Inflammatory macrophage (primary cell): ENCODE data around the gene APOC1.
"Not testable (repeated sequence)": the region's sequence is repeated elsewhere in the genome, so short reads cannot be mapped to it uniquely, and the experiment has no call there.

Experiments used
- DNase-seq, 2 donors: peaks; one replicate each; pipeline ENCODE4 v3.0.0-alpha.2; 2020 to 2022

APOC1 gene

DNA sequence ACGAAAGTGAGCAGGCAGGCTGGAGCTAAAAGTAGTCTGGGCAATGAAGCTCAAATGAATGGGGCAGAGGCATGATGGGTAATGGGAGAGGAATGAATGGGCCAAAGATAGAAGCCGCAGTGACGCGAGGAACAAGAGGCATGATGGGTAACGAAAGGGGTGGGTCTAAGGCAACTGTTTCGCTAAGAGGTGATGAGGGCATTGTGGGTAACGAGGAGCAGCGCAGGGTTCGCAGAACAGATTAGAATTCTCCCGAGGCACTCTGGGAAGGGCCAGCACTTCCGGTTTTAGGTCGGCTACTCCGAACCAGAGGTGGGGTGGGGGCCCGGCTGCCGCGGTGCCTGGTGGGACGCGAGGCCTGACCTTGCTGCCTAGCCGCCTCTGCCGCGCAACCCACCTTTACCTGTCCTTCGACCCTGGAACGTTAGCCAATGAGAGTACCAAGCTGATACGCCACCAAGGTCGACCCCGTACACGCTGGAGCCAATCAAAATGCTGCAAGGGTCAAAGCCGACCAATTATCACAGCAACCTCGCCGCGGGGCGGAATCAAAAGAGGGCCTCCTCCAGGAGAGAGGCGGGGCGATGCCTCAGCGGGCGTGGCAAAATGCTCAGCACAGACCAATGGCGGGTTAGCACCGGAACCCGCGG, 23.9 kb upstream of the APOC1 start:
- DNase-seq, result peak in 1 of 2 donors; percentile 100

DNA sequence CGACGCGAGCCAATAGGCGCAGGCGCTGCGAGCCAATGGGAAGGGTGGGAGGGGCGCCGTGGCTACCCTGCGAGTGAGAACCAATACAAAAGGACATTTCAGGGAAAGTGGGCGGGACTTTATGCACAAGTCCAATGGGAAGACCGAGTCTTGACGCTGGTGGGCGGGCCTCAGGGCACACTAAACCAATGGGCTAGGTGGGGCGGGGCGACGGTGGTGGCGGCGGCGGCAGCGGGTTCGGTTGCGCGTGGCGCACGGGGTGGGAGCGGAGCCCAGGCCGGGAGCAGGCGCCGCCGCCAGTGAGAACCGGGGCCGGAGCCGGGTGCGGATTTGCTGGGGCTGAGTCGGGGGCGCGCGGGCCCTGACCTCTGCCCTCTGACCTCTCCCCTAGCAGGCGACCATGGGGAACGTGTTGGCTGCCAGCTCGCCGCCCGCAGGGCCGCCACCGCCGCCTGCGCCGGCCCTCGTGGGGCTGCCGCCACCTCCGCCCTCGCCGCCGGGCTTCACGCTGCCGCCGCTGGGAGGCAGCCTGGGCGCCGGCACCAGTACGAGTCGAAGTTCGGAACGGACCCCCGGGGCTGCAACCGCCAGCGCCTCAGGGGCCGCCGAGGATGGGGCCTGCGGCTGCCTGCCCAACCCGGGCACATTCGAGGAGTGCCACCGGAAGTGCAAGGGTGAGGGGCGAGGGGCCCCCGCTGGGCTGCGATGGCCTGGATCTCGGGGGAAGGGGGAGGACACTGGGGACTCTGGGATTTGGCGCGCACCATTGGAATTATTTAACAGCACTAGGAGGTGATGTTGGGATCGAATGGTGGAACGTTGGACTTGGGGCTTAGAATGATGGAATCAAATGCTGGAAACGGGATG, 23.2 kb upstream of the APOC1 start, which contains the start of gene TOMM40:
TSS of gene TOMM40 (plus strand) at position 239 of the 867 bp plus-strand sequence. CDS start at position 401, 162 bp downstream.
- DNase-seq, result peak in 1 of 2 donors; percentile 100

DNA sequence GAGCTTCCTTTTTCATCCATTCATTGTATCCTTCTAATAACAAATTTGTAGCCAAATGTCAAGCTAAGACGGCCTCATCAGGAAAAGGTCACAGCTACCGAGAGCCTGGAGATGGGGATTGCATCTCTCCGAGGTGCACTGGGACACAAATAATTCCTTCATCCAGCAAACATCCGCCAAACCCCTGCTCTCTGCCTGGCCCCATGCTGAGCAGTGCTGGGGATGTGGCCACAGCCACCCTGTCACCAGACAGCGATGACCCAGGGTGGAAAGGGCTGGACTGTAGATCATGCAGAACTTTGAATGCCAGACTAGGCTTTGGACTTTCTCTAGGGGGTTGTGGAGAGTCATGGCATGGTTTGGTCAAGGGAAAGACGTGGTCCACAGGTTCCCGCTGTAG, 21.5 kb upstream of the APOC1 start:
- peak in 1 of 2 donors; percentile 6 for DNase-seq

DNA sequence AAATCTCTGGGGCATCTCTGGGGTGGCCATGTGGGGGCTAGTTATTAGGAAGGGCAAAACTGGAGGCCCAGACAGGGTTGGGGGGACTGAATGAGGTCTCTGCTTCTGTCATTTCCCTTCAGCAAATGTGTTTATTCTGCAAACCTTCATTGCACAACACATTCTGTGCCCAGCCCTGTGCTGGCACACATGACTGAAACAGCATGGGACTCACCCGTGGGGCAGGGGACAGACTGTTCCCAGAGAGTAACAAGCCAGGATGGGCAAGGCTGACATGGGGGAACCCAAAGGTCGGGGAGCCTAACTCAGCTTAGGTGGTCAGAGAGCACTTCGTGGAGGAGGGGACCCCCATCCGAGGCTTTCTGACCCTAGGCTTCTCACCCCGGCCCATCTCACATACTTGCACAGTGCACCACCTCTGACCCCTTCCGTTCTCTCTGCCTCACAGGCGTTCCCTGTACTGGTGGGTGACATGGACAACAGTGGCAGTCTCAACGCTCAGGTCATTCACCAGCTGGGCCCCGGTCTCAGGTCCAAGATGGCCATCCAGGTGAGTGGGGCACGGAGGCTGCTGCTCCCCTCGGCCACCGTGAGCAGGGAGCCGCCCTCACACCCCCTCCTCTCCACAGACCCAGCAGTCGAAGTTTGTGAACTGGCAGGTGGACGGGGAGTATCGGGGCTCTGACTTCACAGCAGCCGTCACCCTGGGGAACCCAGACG, 20.9 kb upstream of the APOC1 start:
- peak; percentile 42 to 55 for DNase-seq

DNA sequence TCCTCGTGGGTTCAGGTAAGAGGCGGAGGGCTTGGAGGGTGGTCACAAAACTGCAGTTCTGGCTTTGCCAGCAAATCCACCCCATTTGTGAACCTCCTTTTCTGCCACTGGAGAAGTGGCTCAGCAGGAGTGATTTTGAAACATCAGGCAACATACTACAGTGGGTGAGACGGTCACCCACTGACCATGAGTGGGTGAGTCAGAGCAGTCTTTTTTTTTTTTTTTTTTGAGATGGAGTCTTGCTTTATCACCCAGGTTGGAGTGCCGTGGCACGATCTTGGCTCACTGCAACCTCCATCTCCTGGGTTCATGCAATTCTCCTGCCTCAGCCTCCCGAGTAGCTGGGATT, 20.4 kb upstream of the APOC1 start:
- peak; percentile 64 to 85 for DNase-seq

DNA sequence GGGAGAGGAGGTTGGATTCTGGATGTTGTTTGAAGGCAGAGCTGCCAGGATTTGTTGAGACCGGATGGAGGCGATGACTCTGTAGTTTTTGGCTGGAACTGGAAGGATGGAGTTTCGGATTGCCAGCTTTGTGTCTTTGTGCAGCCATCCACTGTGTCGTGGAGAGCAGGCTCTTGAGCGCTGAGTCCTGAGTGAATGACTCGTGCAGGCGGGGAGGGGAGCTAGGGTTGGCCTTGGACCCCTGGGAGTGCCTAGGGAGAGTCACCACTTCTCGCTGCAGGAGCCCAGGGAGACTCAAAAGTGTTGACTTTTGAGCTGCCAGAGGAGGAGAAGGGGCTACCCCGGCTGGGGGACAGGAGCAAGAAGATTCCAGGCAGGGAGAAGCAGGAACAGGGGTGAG, 19.5 kb upstream of the APOC1 start:
- no peak for DNase-seq

DNA sequence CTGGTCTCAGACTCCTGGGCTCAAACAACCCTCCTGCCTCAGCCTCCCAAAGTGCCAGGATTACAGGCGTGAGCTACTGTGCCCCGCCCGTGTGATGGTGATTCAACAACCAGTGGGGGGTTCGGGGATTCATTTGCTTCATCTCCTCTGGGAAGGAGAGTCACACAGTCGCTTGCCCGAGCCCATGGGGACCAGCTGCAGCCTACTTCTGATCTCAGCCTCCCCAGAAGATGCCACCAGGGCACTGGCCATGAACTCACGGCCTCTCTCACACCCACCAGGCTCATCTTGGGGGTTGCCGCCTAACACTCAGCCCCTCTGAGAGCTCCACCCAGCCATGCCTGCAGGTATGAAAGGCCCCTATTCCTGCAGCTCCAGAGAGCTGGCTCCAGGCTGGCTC, 16.6 kb upstream of the APOC1 start:
- no peak for DNase-seq

DNA sequence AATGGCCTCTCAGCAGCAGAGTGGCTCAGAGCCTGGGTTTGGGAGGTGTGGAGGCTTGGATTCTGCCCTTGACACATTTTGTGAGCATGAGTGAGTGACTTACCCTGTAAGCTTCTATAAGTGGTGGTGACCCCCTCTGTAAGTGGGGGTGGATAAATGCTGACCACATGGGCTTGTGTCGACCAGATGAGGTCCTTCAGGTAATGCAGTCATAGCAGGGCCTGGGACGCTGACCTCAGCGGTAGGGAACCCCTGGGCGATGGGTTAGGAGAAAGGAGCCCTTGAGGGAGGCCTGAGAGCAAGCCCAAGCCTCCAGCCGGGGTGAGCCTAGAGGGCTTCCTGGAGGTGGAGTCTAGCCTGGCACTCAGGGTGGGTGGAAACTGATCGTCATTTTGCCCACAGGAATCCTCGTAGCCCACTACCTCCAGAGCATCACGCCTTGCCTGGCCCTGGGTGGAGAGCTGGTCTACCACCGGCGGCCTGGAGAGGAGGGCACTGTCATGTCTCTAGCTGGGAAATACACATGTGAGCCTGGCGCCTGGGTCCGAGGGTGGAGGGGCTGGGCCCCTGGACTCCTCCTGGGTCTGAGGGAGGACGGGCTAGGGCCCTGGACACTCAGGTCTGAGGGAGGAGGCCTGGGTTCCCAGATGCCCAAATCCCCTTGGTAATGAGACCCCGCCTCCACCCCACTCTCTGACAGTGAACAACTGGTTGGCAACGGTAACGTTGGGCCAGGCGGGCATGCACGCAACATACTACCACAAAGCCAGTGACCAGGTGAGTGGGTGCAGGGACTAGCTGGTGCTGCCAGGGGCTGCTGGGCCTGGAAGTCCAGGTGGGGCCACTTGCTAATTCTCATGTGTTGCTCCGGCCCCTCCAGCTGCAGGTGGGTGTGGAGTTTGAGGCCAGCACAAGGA, 13.8 kb upstream of the APOC1 start:
- DNase-seq, result no peak

DNA sequence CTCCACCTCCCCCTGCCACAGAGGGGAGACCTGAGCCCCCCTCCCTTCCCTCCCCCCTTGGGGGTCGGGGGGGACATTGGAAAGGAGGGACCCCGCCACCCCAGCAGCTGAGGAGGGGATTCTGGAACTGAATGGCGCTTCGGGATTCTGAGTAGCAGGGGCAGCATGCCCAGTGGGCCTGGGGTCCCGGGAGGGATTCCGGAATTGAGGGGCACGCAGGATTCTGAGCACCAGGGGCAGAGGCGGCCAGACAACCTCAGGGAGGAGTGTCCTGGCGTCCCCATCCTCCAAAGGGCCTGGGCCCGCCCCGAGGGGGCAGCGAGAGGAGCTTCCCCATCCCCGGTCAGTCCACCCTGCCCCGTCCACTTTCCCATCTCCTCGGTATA, 11.2 kb upstream of the APOC1 start:
- DNase-seq, result no peak

DNA sequence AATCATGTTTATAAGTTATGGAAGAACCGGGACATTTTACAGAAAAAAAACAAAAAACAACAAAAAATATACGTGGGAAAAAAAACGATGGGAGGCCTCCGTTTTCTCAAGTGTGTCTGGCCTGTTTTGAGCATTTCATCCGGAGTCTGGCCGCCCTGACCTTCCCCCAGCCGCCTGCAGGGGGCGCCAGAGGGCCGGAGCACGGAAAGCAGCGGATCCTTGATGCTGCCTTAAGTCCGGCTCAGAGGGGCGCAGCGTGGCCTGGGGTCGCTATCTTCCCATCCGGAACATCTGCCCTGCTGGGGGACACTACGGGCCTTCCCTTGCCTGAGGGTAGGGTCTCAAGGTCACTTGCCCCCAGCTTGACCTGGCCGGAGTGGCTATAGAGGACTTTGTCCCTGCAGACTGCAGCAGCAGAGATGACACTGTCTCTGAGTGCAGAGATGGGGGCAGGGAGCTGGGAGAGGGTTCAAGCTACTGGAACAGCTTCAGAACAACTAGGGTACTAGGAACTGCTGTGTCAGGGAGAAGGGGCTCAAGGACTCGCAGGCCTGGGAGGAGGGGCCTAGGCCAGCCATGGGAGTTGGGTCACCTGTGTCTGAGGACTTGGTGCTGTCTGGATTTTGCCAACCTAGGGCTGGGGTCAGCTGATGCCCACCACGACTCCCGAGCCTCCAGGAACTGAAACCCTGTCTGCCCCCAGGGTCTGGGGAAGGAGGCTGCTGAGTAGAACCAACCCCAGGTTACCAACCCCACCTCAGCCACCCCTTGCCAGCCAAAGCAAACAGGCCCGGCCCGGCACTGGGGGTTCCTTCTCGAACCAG, 10.6 kb upstream of the APOC1 start:
- DNase-seq, result peak; percentile 65 to 75

DNA sequence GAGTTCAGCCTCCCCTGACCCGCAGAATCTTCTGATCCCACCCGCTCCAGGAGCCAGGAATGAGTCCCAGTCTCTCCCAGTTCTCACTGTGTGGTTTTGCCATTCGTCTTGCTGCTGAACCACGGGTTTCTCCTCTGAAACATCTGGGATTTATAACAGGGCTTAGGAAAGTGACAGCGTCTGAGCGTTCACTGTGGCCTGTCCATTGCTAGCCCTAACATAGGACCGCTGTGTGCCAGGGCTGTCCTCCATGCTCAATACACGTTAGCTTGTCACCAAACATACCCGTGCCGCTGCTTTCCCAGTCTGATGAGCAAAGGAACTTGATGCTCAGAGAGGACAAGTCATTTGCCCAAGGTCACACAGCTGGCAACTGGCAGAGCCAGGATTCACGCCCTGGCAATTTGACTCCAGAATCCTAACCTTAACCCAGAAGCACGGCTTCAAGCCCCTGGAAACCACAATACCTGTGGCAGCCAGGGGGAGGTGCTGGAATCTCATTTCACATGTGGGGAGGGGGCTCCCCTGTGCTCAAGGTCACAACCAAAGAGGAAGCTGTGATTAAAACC, 9.9 kb upstream of the APOC1 start:
- no peak for DNase-seq

DNA sequence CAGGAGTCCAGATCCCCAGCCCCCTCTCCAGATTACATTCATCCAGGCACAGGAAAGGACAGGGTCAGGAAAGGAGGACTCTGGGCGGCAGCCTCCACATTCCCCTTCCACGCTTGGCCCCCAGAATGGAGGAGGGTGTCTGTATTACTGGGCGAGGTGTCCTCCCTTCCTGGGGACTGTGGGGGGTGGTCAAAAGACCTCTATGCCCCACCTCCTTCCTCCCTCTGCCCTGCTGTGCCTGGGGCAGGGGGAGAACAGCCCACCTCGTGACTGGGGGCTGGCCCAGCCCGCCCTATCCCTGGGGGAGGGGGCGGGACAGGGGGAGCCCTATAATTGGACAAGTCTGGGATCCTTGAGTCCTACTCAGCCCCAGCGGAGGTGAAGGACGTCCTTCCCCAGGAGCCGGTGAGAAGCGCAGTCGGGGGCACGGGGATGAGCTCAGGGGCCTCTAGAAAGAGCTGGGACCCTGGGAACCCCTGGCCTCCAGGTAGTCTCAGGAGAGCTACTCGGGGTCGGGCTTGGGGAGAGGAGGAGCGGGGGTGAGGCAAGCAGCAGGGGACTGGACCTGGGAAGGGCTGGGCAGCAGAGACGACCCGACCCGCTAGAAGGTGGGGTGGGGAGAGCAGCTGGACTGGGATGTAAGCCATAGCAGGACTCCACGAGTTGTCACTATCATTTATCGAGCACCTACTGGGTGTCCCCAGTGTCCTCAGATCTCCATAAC, 8.8 kb upstream of the APOC1 start, which contains the start of gene APOE:
TSS of gene APOE (plus strand) at position 360 of the 724 bp plus-strand sequence. CDS start 829 bp downstream, outside the sequence.
- peak; percentile 61 to 79 for DNase-seq

DNA sequence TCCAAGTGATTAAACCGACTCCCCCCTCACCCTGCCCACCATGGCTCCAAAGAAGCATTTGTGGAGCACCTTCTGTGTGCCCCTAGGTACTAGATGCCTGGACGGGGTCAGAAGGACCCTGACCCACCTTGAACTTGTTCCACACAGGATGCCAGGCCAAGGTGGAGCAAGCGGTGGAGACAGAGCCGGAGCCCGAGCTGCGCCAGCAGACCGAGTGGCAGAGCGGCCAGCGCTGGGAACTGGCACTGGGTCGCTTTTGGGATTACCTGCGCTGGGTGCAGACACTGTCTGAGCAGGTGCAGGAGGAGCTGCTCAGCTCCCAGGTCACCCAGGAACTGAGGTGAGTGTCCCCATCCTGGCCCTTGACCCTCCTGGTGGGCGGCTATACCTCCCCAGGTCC, 6.8 kb upstream of the APOC1 start:
- no peak for DNase-seq

DNA sequence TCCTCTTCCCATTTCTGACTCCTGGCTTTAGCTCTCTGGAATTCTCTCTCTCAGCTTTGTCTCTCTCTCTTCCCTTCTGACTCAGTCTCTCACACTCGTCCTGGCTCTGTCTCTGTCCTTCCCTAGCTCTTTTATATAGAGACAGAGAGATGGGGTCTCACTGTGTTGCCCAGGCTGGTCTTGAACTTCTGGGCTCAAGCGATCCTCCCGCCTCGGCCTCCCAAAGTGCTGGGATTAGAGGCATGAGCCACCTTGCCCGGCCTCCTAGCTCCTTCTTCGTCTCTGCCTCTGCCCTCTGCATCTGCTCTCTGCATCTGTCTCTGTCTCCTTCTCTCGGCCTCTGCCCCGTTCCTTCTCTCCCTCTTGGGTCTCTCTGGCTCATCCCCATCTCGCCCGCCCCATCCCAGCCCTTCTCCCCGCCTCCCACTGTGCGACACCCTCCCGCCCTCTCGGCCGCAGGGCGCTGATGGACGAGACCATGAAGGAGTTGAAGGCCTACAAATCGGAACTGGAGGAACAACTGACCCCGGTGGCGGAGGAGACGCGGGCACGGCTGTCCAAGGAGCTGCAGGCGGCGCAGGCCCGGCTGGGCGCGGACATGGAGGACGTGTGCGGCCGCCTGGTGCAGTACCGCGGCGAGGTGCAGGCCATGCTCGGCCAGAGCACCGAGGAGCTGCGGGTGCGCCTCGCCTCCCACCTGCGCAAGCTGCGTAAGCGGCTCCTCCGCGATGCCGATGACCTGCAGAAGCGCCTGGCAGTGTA, 6.2 kb upstream of the APOC1 start:
- no peak for DNase-seq

DNA sequence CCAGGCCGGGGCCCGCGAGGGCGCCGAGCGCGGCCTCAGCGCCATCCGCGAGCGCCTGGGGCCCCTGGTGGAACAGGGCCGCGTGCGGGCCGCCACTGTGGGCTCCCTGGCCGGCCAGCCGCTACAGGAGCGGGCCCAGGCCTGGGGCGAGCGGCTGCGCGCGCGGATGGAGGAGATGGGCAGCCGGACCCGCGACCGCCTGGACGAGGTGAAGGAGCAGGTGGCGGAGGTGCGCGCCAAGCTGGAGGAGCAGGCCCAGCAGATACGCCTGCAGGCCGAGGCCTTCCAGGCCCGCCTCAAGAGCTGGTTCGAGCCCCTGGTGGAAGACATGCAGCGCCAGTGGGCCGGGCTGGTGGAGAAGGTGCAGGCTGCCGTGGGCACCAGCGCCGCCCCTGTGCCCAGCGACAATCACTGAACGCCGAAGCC, 5.6 kb upstream of the APOC1 start:
- DNase-seq, result no peak

DNA sequence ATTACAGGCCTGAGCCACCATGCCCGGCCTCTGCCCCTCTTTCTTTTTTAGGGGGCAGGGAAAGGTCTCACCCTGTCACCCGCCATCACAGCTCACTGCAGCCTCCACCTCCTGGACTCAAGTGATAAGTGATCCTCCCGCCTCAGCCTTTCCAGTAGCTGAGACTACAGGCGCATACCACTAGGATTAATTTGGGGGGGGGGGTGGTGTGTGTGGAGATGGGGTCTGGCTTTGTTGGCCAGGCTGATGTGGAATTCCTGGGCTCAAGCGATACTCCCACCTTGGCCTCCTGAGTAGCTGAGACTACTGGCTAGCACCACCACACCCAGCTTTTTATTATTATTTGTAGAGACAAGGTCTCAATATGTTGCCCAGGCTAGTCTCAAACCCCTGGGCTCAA, 4.6 kb upstream of the APOC1 start:
- DNase-seq, result no peak

DNA sequence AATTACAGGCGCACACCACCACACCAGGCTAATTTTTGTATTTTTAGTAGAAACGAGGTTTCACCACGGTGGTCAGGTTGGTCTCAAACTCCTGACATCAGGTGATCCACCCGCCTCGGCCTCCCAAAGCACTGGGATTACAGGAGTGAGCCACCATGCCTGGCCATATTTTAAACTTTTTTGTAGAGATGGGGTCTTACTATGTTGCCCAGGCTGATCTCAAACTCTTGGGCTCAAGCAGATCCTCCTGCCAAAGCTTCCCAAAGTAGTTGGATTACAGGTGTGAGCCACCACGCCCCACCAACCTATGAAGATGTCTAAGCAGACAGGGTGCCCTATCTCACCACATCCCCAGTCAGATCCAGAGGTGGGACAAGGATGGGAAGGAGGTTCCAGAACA, 2.5 kb upstream of the APOC1 start:
- DNase-seq, result not testable (repeated sequence)

DNA sequence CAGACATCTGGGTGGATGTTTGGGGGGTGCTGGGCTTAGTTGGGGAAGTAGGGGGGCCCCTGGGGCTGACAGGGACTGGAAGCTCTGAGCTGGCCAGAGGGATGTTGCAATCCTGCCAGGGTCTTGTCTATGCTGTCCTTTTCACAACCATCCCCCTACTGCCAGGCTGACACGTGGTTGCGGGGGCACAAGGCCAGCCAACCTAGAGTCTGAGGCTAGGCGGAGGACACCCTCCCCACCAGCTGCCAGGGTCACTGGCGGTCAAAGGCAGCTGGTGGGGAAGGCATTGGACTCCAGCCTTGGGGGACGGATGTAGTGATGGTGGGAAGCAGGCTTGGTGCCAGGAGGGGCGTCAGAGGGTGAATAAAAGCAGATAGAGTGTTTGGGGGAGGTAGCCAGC, 1.6 kb upstream of the APOC1 start:
- DNase-seq, result peak; percentile 81 to 84
